PFSK-1 (cell line): Measurements from ENCODE around the gene TM4SF4.

Source experiments
- FOXP2 ChIP-seq: optimal IDR thresholded peaks from 2 replicates; pipeline ENCODE3; 2011; ENCODE audit warnings: borderline replicate concordance, control low read depth, inconsistent platforms; ENCODE audit not compliant: insufficient read depth; ENCODE audit errors: extremely low read length, extremely low read depth
- POLR2AphosphoS5 ChIP-seq: IDR thresholded peaks from 2 replicates; pipeline ENCODE4 v1.6.1; 2012; ENCODE audit warnings: low read depth, mild to moderate bottlenecking, control low read depth, low read length, moderate library complexity
- REST ChIP-seq, 2 experiments: IDR thresholded peaks; 2 replicates each; pipeline versions ENCODE4 v1.6.1 to v1.8.0; 2011 to 2012; ENCODE audit warnings: low read depth in 2 of 2, low read length in 2 of 2, control low read depth in 1 of 2, inconsistent platforms in 1 of 2, mild to moderate bottlenecking in 1 of 2, moderate library complexity in 1 of 2; ENCODE audit not compliant: insufficient read depth in 1 of 2
- SIN3A ChIP-seq: IDR thresholded peaks from 2 replicates; pipeline ENCODE4 v1.6.1; 2012; ENCODE audit warnings: mild to moderate bottlenecking, low read length, moderate library complexity, borderline replicate concordance; ENCODE audit not compliant: insufficient read depth
- TAF1 ChIP-seq: IDR thresholded peaks from 2 replicates; pipeline ENCODE4 v1.6.1; 2012; ENCODE audit warnings: low read length, control low read depth, borderline replicate concordance; ENCODE audit not compliant: insufficient read depth

The TM4SF4 gene

DNA sequence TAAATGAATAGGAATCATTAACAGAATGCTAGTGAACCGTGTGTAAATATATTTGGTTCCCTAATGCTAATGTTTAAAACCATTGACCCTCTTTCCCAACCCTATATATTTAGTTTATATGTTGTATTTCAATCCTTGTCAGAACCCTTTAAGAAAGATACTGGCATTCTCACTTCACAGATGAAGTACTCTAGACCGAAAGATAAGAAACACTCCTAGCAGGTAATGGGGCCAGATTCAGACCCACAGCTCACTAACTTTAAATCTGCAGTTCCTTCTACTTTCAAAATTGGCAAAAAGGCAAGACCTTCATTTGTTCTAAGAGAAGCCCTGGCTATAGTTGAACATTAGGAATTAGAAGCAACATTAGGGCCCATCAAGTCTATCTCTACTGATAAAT is 42.3 kb upstream of the TM4SF4 start:
- no peak for TF ChIP-seq FOXP2
- TF ChIP-seq TAF1: no peak
- TF ChIP-seq SIN3A: no peak
- no peak for TF ChIP-seq REST (IDR thresholded peaks at IDR 0.05; ENCODE audit: insufficient read depth in 1 of 2, low read depth in 2 of 2, low read length in 2 of 2)
- TF ChIP-seq POLR2AphosphoS5: no peak

DNA sequence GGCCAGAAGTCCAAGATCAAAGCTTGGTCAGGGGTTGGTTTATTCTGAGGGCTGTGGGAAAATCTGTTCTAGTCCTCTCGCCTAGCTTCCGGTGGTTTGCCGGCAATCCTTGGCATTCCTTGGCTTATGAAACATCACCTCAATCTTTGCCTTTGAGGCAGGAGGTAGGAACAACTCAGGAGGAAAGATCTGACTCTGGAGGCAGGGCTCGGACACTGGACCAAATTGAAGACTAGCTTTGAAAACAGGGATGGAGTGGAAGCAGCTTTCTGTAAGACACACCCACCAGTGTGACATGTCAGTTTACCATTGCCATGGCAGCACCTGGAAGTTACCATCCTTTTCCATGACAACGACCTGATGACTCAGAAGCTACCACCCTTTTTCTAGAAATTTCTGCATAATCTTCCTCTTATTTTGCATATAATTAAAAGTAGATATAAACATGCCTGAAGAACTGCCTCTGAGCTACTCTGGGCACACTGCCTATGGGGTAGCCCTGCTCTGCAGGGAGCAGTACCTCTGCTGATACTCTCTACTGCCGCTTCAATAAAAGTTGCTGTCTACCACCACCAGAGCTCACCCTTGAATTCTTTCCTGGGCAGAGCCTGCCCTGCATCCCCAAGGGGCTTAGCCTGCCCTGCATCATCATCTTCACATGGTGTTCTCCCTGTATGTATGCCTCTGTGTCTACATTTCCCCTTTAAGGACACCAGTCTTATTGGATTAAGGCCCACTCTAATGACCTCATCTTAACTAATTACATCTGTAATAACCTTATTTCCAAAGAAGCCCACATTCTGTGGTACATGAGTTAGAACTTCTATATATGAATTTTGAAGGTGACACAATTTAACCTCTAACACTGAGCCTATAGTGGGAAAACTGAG is 38.3 kb upstream of the TM4SF4 start:
- TF ChIP-seq REST (IDR thresholded peaks at IDR 0.05; ENCODE audit: insufficient read depth in 1 of 2, low read depth in 2 of 2, low read length in 2 of 2) (no peak), FOXP2 (no peak), TAF1 (no peak), SIN3A (no peak), POLR2AphosphoS5 (no peak)

GRCh38 chr3:149437286-149437685 is 37.2 kb upstream of the TM4SF4 start:
- TF ChIP-seq TAF1 (no peak), REST (IDR thresholded peaks at IDR 0.05; ENCODE audit: insufficient read depth in 1 of 2, low read depth in 2 of 2, low read length in 2 of 2) (no peak), SIN3A (no peak), FOXP2 (no peak), POLR2AphosphoS5 (no peak)

DNA sequence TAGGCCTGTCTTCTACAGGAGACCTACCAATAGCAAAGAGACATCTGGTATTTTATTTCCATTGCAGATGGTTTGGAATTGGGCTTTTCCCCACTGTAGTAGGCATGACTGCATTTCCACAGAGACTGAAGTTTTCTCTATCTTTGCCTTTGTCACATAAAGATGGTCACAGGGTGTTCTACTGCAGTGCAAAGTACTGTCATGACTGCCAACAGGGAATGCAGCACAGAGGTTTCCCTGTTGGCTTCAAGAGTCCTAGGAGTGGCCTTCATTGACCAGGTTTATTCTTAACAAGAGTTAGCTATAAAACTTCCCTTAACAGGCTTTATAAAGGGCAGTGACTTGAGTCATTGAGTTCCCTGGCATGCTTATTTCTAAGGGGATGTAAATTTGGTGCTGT is 36.8 kb upstream of the TM4SF4 start:
- TF ChIP-seq TAF1 (no peak), POLR2AphosphoS5 (no peak), FOXP2 (no peak), SIN3A (no peak), REST (IDR thresholded peaks at IDR 0.05; ENCODE audit: insufficient read depth in 1 of 2, low read depth in 2 of 2, low read length in 2 of 2) (no peak)

GRCh38 chr3:149438981-149439380 is 35.5 kb upstream of the TM4SF4 start:
- TF ChIP-seq SIN3A (no peak), FOXP2 (no peak), POLR2AphosphoS5 (no peak), TAF1 (no peak), REST (IDR thresholded peaks at IDR 0.05; ENCODE audit: insufficient read depth in 1 of 2, low read depth in 2 of 2, low read length in 2 of 2) (no peak)
